ENCODE measurements around the gene GPR135. TPM values are rescaled to one million over a fixed set of nuclear protein-coding genes. Genes with fewer than 3 reads are reported as not detected.

The GPR135 gene
- total RNA-seq, 1 donor from 2014 or later: 3.4 TPM

GRCh38 chr14:59474172-59474571, 9.0 kb upstream of the GPR135 start:
- DNase-seq (no peak), ATAC-seq (no peak)
- no peaks in the 10 kb centered on the region for H3K4me1 ChIP-seq
- no peaks in the 10 kb centered on the region for H3K9me3 ChIP-seq
- no peak for TF ChIP-seq CTCF (IDR thresholded peaks at IDR 0.05)
- intact Hi-C loops (cut with DNase I): no loop called here
- no peak overlapping the region for H3K27ac ChIP-seq
- no peaks in the 10 kb centered on the region for H3K27me3 ChIP-seq (ENCODE audit: low read depth)
- peaks cover 61% of the 10 kb centered on the region for H3K36me3 ChIP-seq
- no peak overlapping the region for H3K4me3 ChIP-seq

GRCh38 chr14:59464486-59465315, 479 bp downstream of the GPR135 start:
- H3K27me3 ChIP-seq (ENCODE audit: low read depth): peaks cover 8% of the 10 kb centered on the region
- intact Hi-C loops (cut with DNase I): no loop called here
- DNase-seq: peak; percentile 83
- H3K27ac ChIP-seq: peak overlapping the region; percentile 53
- H3K9me3 ChIP-seq: no peaks in the 10 kb centered on the region
- H3K4me3 ChIP-seq: peak overlapping the region; percentile 74
- peak; percentile 91 to 93 for ATAC-seq
- H3K36me3 ChIP-seq: no peaks in the 10 kb centered on the region
- TF ChIP-seq CTCF (IDR thresholded peaks at IDR 0.05): no peak
- H3K4me1 ChIP-seq: peaks cover 11% of the 10 kb centered on the region

GRCh38 chr14:59463787-59464485, 1.2 kb downstream of the GPR135 start:
- Histone ChIP-seq H3K4me1 (peaks cover 11% of the 10 kb centered on the region), H3K9me3 (no peaks in the 10 kb centered on the region), H3K4me3 (peak overlapping the region; percentile 74), H3K27ac (peak overlapping the region; percentile 53), H3K36me3 (no peaks in the 10 kb centered on the region), H3K27me3 (ENCODE audit: low read depth) (peaks cover 8% of the 10 kb centered on the region)
- no peak for TF ChIP-seq CTCF (IDR thresholded peaks at IDR 0.05)
- intact Hi-C loops (cut with DNase I): no loop called here
- ATAC-seq (peak; percentile 5 to 30), DNase-seq (peak; percentile 47)

GRCh38 chr14:59461891-59462290, 3.3 kb downstream of the GPR135 start:
- no peak for ATAC-seq

GRCh38 chr14:59460378-59460777, 4.8 kb downstream of the GPR135 start:
- H3K27ac ChIP-seq: no peak overlapping the region
- H3K9me3 ChIP-seq: no peaks in the 10 kb centered on the region
- no peak overlapping the region for H3K4me3 ChIP-seq
- ATAC-seq: no peak
- TF ChIP-seq CTCF (IDR thresholded peaks at IDR 0.05): no peak
- H3K27me3 ChIP-seq (ENCODE audit: low read depth): peaks cover 8% of the 10 kb centered on the region
- H3K4me1 ChIP-seq: peaks cover 11% of the 10 kb centered on the region
- DNase-seq: no peak
- intact Hi-C loops (cut with DNase I): no loop called here
- no peaks in the 10 kb centered on the region for H3K36me3 ChIP-seq

More at GRCh38 chr14:59461891-59462290, 3.3 kb downstream of the GPR135 start:
- no peak for TF ChIP-seq CTCF (IDR thresholded peaks at IDR 0.05)
- intact Hi-C loops (cut with DNase I): no loop called here
- H3K27ac ChIP-seq: no peak overlapping the region
- no peaks in the 10 kb centered on the region for H3K36me3 ChIP-seq
- no peak overlapping the region for H3K4me3 ChIP-seq
- peaks cover 8% of the 10 kb centered on the region for H3K27me3 ChIP-seq (ENCODE audit: low read depth)
- H3K4me1 ChIP-seq: peaks cover 11% of the 10 kb centered on the region
- H3K9me3 ChIP-seq: no peaks in the 10 kb centered on the region
- no peak for DNase-seq
